HG02943 (cell line): ENCODE data around the gene PLD5.
"Not testable (repeated sequence)": the region's sequence is repeated elsewhere in the genome, so short reads cannot be mapped to it uniquely, and the experiment has no call there.

Source experiments
- ATAC-seq: cut with Tn5 transposase; IDR thresholded peaks from one replicate; pipeline ENCODE4 v1.9.1; 2021; ENCODE audit warnings: mild to moderate bottlenecking, low read depth, moderate library complexity; ENCODE audit not compliant: unreplicated experiment

The PLD5 gene

GRCh38 chr1:242506724-242507123 is 17.8 kb downstream of the PLD5 start:
- no peak for ATAC-seq

- ATAC-seq, result no peak
Measured at GRCh38 chr1:242489545-242489944, 35.0 kb downstream of the PLD5 start.

GRCh38 chr1:242477944-242478343 is 46.6 kb downstream of the PLD5 start:
- no peak for ATAC-seq

- ATAC-seq, result no peak
Measured at GRCh38 chr1:242470774-242471173, 53.7 kb downstream of the PLD5 start.

GRCh38 chr1:242468784-242469183 is 55.7 kb downstream of the PLD5 start:
- no peak for ATAC-seq

GRCh38 chr1:242467556-242468145 is 56.8 kb downstream of the PLD5 start:
- peak; percentile 78 for ATAC-seq

- no peak for ATAC-seq
Measured at GRCh38 chr1:242462867-242463266, 61.6 kb downstream of the PLD5 start.

- ATAC-seq, result not testable (repeated sequence)
Measured at GRCh38 chr1:242459740-242460139, 64.8 kb downstream of the PLD5 start.

GRCh38 chr1:242456726-242457269 is 67.7 kb downstream of the PLD5 start:
- ATAC-seq, result no peak

GRCh38 chr1:242455052-242455361 is 69.5 kb downstream of the PLD5 start:
- no peak for ATAC-seq

GRCh38 chr1:242454262-242455051 is 70.0 kb downstream of the PLD5 start:
- ATAC-seq, result no peak

GRCh38 chr1:242452573-242452972 is 71.9 kb downstream of the PLD5 start:
- ATAC-seq, result no peak

- no peak for ATAC-seq
Measured at GRCh38 chr1:242449661-242450060, 74.8 kb downstream of the PLD5 start.

GRCh38 chr1:242448910-242449645 is 75.4 kb downstream of the PLD5 start:
- no peak for ATAC-seq

- no peak for ATAC-seq
Measured at GRCh38 chr1:242447689-242448088, 76.8 kb downstream of the PLD5 start.

- no peak for ATAC-seq
Measured at GRCh38 chr1:242440757-242441156, 83.7 kb downstream of the PLD5 start.

- no peak for ATAC-seq
Measured at GRCh38 chr1:242435200-242435599, 89.3 kb downstream of the PLD5 start.

- ATAC-seq, result no peak
Measured at GRCh38 chr1:242432491-242433095, 91.9 kb downstream of the PLD5 start.

GRCh38 chr1:242431786-242432185 is 92.7 kb downstream of the PLD5 start:
- no peak for ATAC-seq

GRCh38 chr1:242430956-242431355 is 93.5 kb downstream of the PLD5 start:
- ATAC-seq, result no peak
